H1 (cell line): ENCODE data around the gene ZBTB37. TPM values are rescaled to one million over a fixed set of nuclear protein-coding genes. Genes with fewer than 3 reads are reported as not detected.
A peak's percentile ranks its signal among the peaks of the same experiment; 100 is the strongest.

ENCODE experiments used
- CTCF ChIA-PET: fragments of 300-600 bp; sonication (Branson Sonifier 250); formaldehyde crosslinking; loops from one replicate; lab custom pipeline; 2021; ENCODE audit not compliant: partially characterized antibody; lab: Charles Lee
- POLR2A ChIA-PET: fragments of 300-600 bp; sonication (Branson Sonifier 250); formaldehyde crosslinking; loops from one replicate; lab custom pipeline; 2021; ENCODE audit warnings: inconsistent platforms; ENCODE audit not compliant: partially characterized antibody; lab: Charles Lee
- DNase-seq, 2 experiments: peaks; one replicate each; pipeline versions ENCODE4 v3.0.0 to v3.0.0-alpha.2; 2010 to 2022; ENCODE audit warnings: low spot score in 2 of 2, low read depth in 1 of 2, mixed read lengths in 1 of 2
- FAIRE-seq: peaks from 2 replicates; lab custom pipeline; 2011; peaks lifted over from hg19 to GRCh38; lab: Jason Lieb, UNC
- H2AFZ ChIP-seq: 2 replicates; pipeline ENCODE4 v1.8.1; 2012; ENCODE audit warnings: low read length, inconsistent platforms
- H2AK5ac ChIP-seq: 2 replicates; pipeline ENCODE4 v1.6.1; 2013; ENCODE audit warnings: low read depth, low read length
- H2BK120ac ChIP-seq: replicated peaks from 2 replicates; pipeline ENCODE3; 2013; ENCODE audit warnings: low read depth, low read length, inconsistent platforms
- H2BK12ac ChIP-seq: 2 replicates; pipeline ENCODE4 v1.6.1; 2013; ENCODE audit warnings: low read depth, low read length
- H2BK15ac ChIP-seq: 2 replicates; pipeline ENCODE4 v1.6.1; 2013; ENCODE audit warnings: low read length
- H2BK20ac ChIP-seq: 2 replicates; pipeline ENCODE4 v1.6.1; 2013; ENCODE audit warnings: low read length
- H2BK5ac ChIP-seq: 2 replicates; pipeline ENCODE4 v1.6.1; 2013; ENCODE audit warnings: low read depth, low read length
- H3K14ac ChIP-seq: 2 replicates; pipeline ENCODE4 v1.6.1; 2013; ENCODE audit warnings: inconsistent platforms; ENCODE audit not compliant: insufficient read length
- H3K18ac ChIP-seq: 2 replicates; pipeline ENCODE4 v1.6.1; 2013; ENCODE audit warnings: low read length; ENCODE audit errors: extremely low read depth
- H3K23ac ChIP-seq: 2 replicates; pipeline ENCODE4 v1.6.1; 2013; ENCODE audit warnings: inconsistent platforms; ENCODE audit not compliant: insufficient read length
- H3K23me2 ChIP-seq: 2 replicates; pipeline ENCODE4 v1.6.1; 2013; ENCODE audit warnings: low read depth, low read length
- H3K27ac ChIP-seq: 2 replicates; pipeline ENCODE4 v1.6.1; 2011; ENCODE audit warnings: low read depth, low read length, inconsistent platforms
- H3K27me3 ChIP-seq, 4 experiments: replicated peaks in 1 of 4; 1 replicate in 1 of 4; 2 replicates in 3 of 4; pipeline versions ENCODE4 v1.6.1 to v1.8.1; 2011 to 2013; ENCODE audit warnings: low read length in 3 of 4, mild to moderate bottlenecking in 3 of 4, inconsistent platforms in 2 of 4, mixed read lengths in 2 of 4, moderate library complexity in 1 of 4; ENCODE audit not compliant: control insufficient read depth in 3 of 4, insufficient read depth in 3 of 4; ENCODE audit errors: extremely low read depth in 1 of 4
- H3K36me3 ChIP-seq, 4 experiments: 2 replicates each; pipeline versions ENCODE4 v1.6.1 to v1.8.1; 2011 to 2013; ENCODE audit warnings: mild to moderate bottlenecking in 4 of 4, low read length in 3 of 4, moderate library complexity in 2 of 4, control low read depth in 1 of 4, inconsistent platforms in 1 of 4; ENCODE audit not compliant: insufficient read depth in 4 of 4, control insufficient read depth in 2 of 4
- H3K4ac ChIP-seq: replicated peaks from 2 replicates; pipeline ENCODE3; 2013; ENCODE audit warnings: low read length, low read depth, mixed read lengths, inconsistent platforms; ENCODE audit not compliant: insufficient read length
- H3K4me1 ChIP-seq, 4 experiments: replicated peaks in 1 of 4; 1 replicate in 1 of 4; 2 replicates in 3 of 4; pipeline versions ENCODE4 v1.6.1 to v1.8.1; 2011 to 2013; ENCODE audit warnings: low read length in 3 of 4, inconsistent platforms in 2 of 4, mixed read lengths in 1 of 4; ENCODE audit not compliant: insufficient read depth in 4 of 4, control insufficient read depth in 3 of 4
- H3K4me2 ChIP-seq, 2 experiments: 2 replicates each; pipeline versions ENCODE4 v1.6.1 to v1.8.1; 2011 to 2013; ENCODE audit warnings: low read depth in 2 of 2, low read length in 2 of 2, control low read depth in 1 of 2, inconsistent platforms in 1 of 2, mild to moderate bottlenecking in 1 of 2; ENCODE audit not compliant: insufficient read depth in 1 of 2
- H3K4me3 ChIP-seq, 4 experiments: fragments of 200-600, 300-600 bp in 1 of 4; sonication (generic), shearing (Covaris generic), sonication (Bioruptor Twin) in 1 of 4; 2 replicates each; pipeline versions ENCODE4 v1.5.1 to v1.8.1; 2011 to 2016; ENCODE audit warnings: low read length in 4 of 4, low read depth in 3 of 4, control low read depth in 2 of 4, inconsistent platforms in 2 of 4, mild to moderate bottlenecking in 2 of 4, mixed read lengths in 1 of 4, moderate library complexity in 1 of 4; ENCODE audit not compliant: insufficient read depth in 2 of 4; ENCODE audit errors: extremely low read depth in 1 of 4
- H3K56ac ChIP-seq: replicated peaks from 2 replicates; pipeline ENCODE3; 2013; ENCODE audit warnings: low read depth, mild to moderate bottlenecking, mixed read lengths, low read length, inconsistent platforms; ENCODE audit not compliant: insufficient read length
- H3K79me1 ChIP-seq: 2 replicates; pipeline ENCODE4 v1.6.1; 2013; ENCODE audit warnings: low read depth, low read length, control low read depth
- H3K79me2 ChIP-seq, 2 experiments: 2 replicates each; pipeline versions ENCODE4 v1.6.1 to v1.8.1; 2012 to 2013; ENCODE audit warnings: low read length in 2 of 2, mild to moderate bottlenecking in 2 of 2, inconsistent platforms in 1 of 2; ENCODE audit not compliant: insufficient read depth in 2 of 2, control insufficient read depth in 1 of 2
- H3K9ac ChIP-seq, 4 experiments: replicated peaks in 1 of 4; 1 replicate in 1 of 4; 2 replicates in 3 of 4; pipeline versions ENCODE4 v1.6.1 to v1.8.1; 2011 to 2013; ENCODE audit warnings: low read depth in 3 of 4, low read length in 3 of 4, control low read depth in 2 of 4, mild to moderate bottlenecking in 2 of 4, moderate library complexity in 2 of 4, inconsistent platforms in 1 of 4; ENCODE audit errors: extremely low read depth in 1 of 4
- H3K9me3 ChIP-seq, 2 experiments: 2 replicates each; pipeline versions ENCODE4 v1.6.1 to v1.8.1; 2012 to 2013; ENCODE audit warnings: mild to moderate bottlenecking in 2 of 2, moderate library complexity in 2 of 2, control low read depth in 1 of 2, inconsistent platforms in 1 of 2, low read depth in 1 of 2, low read length in 1 of 2, mixed read lengths in 1 of 2; ENCODE audit not compliant: insufficient read depth in 2 of 2
- H4K20me1 ChIP-seq, 2 experiments: replicated peaks in 1 of 2; 2 replicates each; pipeline versions ENCODE3 to v1.8.1; 2011 to 2013; ENCODE audit warnings: inconsistent platforms in 2 of 2, low read length in 2 of 2, mild to moderate bottlenecking in 1 of 2; ENCODE audit not compliant: insufficient read depth in 2 of 2, control insufficient read depth in 1 of 2
- H4K5ac ChIP-seq: 2 replicates; pipeline ENCODE4 v1.6.1; 2013; ENCODE audit warnings: low read length, low read depth, mixed read lengths, inconsistent platforms; ENCODE audit not compliant: insufficient read length
- H4K8ac ChIP-seq: 2 replicates; pipeline ENCODE4 v1.8.0; 2013; ENCODE audit warnings: mild to moderate bottlenecking, moderate library complexity, low read length, inconsistent platforms; ENCODE audit not compliant: insufficient read depth; ENCODE audit errors: extremely low read depth
- H4K91ac ChIP-seq: replicated peaks from 2 replicates; pipeline ENCODE3; 2013; ENCODE audit warnings: low read length, mixed read lengths, inconsistent platforms; ENCODE audit not compliant: insufficient read length
- whole genome bisulfite sequencing, 2 experiments: shearing (Covaris generic) in 1 of 2; methylation state at CpG; one replicate each; pipeline versions ENCODE4 v1.1.6 to v1.1.7; 2013 to 2015; ENCODE audit warnings: low lambda C conversion rate in 2 of 2, mixed read lengths in 2 of 2, inconsistent platforms in 1 of 2, low coverage in 1 of 2, missing lambda C conversion rate in 1 of 2; ENCODE audit not compliant: insufficient replicate concordance in 2 of 2, insufficient coverage in 1 of 2, insufficient read length in 1 of 2; ENCODE audit errors: extremely low coverage in 1 of 2, missing lambda C conversion rate in 1 of 2; 5-methylcytosine and 5-hydroxymethylcytosine counted together
- polyA plus RNA-seq, 7 experiments: library from polyadenylated mRNA; depleted of rRNA in 3 of 7; stranded (reverse) in 5 of 7; unstranded in 2 of 7; fragments of >200 nt in 5 of 7; fragments of 200-250 nt in 2 of 7; gene quantifications; 1 replicate in 5 of 7; 2 replicates in 1 of 7; 4 replicates in 1 of 7; pipeline versions ENCODE4 v1.2.1 to v1.2.3, GENCODE V29; 2011 to 2013; ENCODE audit warnings: missing spikeins in 2 of 7, mixed read lengths in 2 of 7
- total RNA-seq: library from RNA; stranded (reverse); fragmentation: NEBNext Ultra II Directional; extraction: Animal tissue kit (Norgen Biotek cat#: 25700); gene quantifications from 2 replicates; pipeline ENCODE4 v1.2.1, GENCODE V29; 2021

Gene ZBTB37
- total and polyA plus RNA-seq, 2 of the 8 experiments (the other 6 are each of a cell fraction or from before 2014, with no cell fraction given), result 1.7 to 12.5 TPM

- no peak overlapping the region for H4K91ac ChIP-seq
- no peak overlapping the region for H4K8ac ChIP-seq
- peak overlapping the region; percentile 26 to 56; a peak in 3 of 4 replicates for H3K4me2 ChIP-seq
- no peak overlapping the region for H4K5ac ChIP-seq
- no peak overlapping the region for H3K18ac ChIP-seq
- FAIRE-seq, result peak; percentile 39
- no peak overlapping the region; a peak in 1 of 7 replicates for H3K9ac ChIP-seq
- no peak overlapping the region for H3K4ac ChIP-seq
- H3K23ac ChIP-seq, result no peak overlapping the region
- H3K79me1 ChIP-seq, result no peaks in the 10 kb centered on the region
- H3K4me1 ChIP-seq, result peaks cover 0 to 3% (median 1%) of the 10 kb centered on the region in 4 experiments; a peak in 3 of 7 replicates
- H2BK5ac ChIP-seq, result no peak overlapping the region
- peaks cover 5 to 31% (median 11%) of the 10 kb centered on the region in 4 experiments; a peak in 6 of 8 replicates for H3K36me3 ChIP-seq
- H3K23me2 ChIP-seq, result no peaks in the 10 kb centered on the region
- no peaks in the 10 kb centered on the region for H4K20me1 ChIP-seq
- H2BK20ac ChIP-seq, result no peak overlapping the region
- peak overlapping the region; percentile 30 for H3K56ac ChIP-seq
- H3K27ac ChIP-seq, result no peak overlapping the region
- H3K4me3 ChIP-seq, result peak overlapping the region in 1 of 4 experiments; percentile 1; a peak in 1 of 8 replicates
- no peaks in the 10 kb centered on the region for H3K79me2 ChIP-seq
- no peak overlapping the region for H3K14ac ChIP-seq
- no peak for DNase-seq
- no peak overlapping the region for H2AK5ac ChIP-seq
- ChIA-PET CTCF (interaction anchor here (0.6 to 1.4 kb wide), 4 partner anchors 14 to 283 kb away, joined by 3 to 4 read pairs (median 4); no protein-coding TSS in a partner anchor), POLR2A (interaction anchor here (0.6 to 3.0 kb wide), 6 partner anchors 8 to 142 kb away, joined by 3 to 19 read pairs (median 3); partner anchors contain the start of genes GAS5 and ZBTB37)
- no peaks in the 10 kb centered on the region for H3K27me3 ChIP-seq
- no peak overlapping the region for H2BK120ac ChIP-seq
- H2BK12ac ChIP-seq, result no peak overlapping the region
- no peaks in the 10 kb centered on the region for H3K9me3 ChIP-seq
- H2AFZ ChIP-seq, result no peak overlapping the region
- 53% methylated on average over 1 of the region's 1 CpG; no CpG with 5 or more reads in 1 of the 2 experiments for WGBS, 2 experiments
- H2BK15ac ChIP-seq, result no peak overlapping the region
Observed at GRCh38 chr1:173934440-173934839, 66.3 kb downstream of the ZBTB37 start.
